GM10248 (cell line): Measurements from ENCODE around the gene KCTD5.

Experiments
- CTCF ChIA-PET: fragments of 300-600 bp; sonication (Branson Sonifier 250); formaldehyde crosslinking; extraction: SDS; loops from one replicate; lab custom pipeline; 2021; ENCODE audit warnings: antibody characterized with exemption; lab: Yijun Ruan, JAX
- POLR2A ChIA-PET: fragments of 350-650 bp; sonication (Branson Sonifier 250); formaldehyde crosslinking; extraction: SDS; loops from one replicate; lab custom pipeline; 2020; ENCODE audit warnings: antibody characterized with exemption; lab: Yijun Ruan, JAX
- DNase-seq: peaks from one replicate; pipeline ENCODE4 v3.0.0; 2012; ENCODE audit errors: extremely low spot score
- TF ChIP-seq, protein P1 (sequence below): IDR thresholded peaks from 2 replicates; pipeline ENCODE4 v1.5.1; 2012; ENCODE audit warnings: mild to moderate bottlenecking, low read depth; ENCODE audit errors: extremely low read depth, missing control alignments, control extremely low read depth

KCTD5 gene

GRCh38 chr16:2740476-2740875 is 58.2 kb downstream of the KCTD5 start:
- CTCF ChIA-PET = interaction anchor here (1.0 to 1.2 kb wide), 2 partner anchors 22 to 128 kb away, joined by 3 to 4 read pairs; no protein-coding TSS in a partner anchor
- TF ChIP-seq, protein P1, sequence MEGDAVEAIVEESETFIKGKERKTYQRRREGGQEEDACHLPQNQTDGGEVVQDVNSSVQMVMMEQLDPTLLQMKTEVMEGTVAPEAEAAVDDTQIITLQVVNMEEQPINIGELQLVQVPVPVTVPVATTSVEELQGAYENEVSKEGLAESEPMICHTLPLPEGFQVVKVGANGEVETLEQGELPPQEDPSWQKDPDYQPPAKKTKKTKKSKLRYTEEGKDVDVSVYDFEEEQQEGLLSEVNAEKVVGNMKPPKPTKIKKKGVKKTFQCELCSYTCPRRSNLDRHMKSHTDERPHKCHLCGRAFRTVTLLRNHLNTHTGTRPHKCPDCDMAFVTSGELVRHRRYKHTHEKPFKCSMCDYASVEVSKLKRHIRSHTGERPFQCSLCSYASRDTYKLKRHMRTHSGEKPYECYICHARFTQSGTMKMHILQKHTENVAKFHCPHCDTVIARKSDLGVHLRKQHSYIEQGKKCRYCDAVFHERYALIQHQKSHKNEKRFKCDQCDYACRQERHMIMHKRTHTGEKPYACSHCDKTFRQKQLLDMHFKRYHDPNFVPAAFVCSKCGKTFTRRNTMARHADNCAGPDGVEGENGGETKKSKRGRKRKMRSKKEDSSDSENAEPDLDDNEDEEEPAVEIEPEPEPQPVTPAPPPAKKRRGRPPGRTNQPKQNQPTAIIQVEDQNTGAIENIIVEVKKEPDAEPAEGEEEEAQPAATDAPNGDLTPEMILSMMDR = no peak
- POLR2A ChIA-PET = interaction anchor here (0.8 to 1.4 kb wide), 3 partner anchors 11 to 16 kb away, joined by 3 to 4 read pairs (median 3); partner anchors contain the start of gene SRRM2
- no peak for DNase-seq

- ChIA-PET POLR2A (interaction anchor here (0.8 to 1.4 kb wide), 4 partner anchors 11 to 28 kb away, joined by 3 to 4 read pairs (median 3); partner anchors contain the start of gene SRRM2), CTCF (interaction anchor here (1.0 to 1.2 kb wide), 3 partner anchors 9 to 127 kb away, joined by 3 to 4 read pairs (median 3); no protein-coding TSS in a partner anchor)
Observed at GRCh38 chr16:2741168-2741567, 58.8 kb downstream of the KCTD5 start.

DNA sequence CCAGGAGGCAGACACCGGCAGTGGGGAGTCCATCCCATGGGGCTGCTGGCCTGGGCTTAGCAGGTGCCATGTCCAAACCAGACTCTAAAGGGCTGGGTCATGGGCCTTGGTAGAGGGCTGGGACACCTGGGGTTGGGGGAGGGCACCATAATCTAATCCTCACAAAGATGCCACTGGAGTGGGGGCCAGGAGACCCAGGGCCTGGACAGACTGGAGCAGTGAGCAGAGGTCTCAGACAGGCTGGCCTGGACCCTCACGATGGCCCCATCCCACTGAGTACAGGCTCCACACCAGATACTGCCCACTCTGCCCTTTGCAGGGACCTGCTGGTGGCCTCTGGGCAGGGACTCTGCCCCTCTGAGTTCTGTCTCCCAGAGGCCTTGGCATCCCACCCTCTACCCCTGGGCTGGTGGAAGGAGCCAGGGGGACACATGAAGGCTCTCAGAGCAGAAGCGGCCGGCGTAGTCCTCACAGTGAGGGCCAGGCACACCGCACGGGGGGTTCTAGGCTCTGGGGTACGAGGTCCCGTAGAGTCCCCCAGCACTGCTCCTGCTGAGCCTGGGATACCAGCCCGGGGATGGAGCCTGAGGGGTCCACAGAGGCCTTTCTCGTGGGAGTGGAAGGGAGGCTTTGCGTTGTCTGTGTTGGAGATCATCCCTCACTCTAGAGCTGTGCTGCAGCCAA is 60.1 kb downstream of the KCTD5 start:
- TF ChIP-seq, protein P1 = no peak
- POLR2A ChIA-PET = interaction anchor here (0.6 to 1.1 kb wide), 3 partner anchors 26 to 286 kb away, joined by 3 read pairs; no protein-coding TSS in a partner anchor
- no peak for DNase-seq
- CTCF ChIA-PET = no interaction called here

More at GRCh38 chr16:2741168-2741567, 58.8 kb downstream of the KCTD5 start:
- DNase-seq = no peak
- TF ChIP-seq, protein P1 = no peak

DNA sequence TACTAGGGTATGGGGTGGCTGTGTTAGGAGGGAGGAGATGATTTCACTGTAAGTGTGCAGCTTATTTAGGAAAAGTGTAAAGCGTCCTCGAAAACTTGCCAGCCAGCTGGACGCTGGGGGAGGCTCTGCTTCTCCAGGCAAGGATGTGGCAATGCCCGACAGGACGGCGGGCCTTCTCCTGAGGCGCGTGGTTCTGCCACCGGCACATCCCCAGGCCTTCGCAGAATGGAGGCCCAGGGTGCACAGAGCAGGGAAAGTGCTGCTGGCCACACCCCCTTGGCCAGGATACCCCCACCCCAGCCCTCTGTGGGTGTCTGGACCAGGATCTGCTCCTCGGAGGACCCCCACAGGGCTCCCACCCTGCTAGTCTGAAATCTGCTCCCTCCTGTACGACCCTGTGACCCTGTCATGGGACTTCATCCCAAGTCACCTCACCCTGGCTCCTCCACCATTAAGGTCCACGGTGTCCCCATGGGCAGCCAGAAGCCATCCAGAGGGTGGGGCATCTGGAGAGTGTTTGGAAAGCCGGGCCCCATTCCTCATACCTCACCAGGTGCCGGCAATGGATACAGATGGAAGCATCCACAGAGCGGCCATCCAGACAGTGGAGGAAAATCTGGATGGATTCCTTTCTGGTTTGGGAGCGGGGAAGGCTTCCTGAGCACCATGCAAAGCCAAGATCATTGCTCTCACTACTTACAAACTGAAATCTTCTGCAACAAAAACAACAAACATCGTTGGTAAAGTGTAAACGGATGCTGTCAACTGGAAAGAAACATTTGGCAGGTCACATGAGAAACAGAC is 60.9 kb downstream of the KCTD5 start:
- POLR2A ChIA-PET = interaction anchor here (0.6 kb wide), 1 partner anchor 285 kb away, joined by 3 read pairs; no protein-coding TSS in a partner anchor
- TF ChIP-seq, protein P1 = no peak
- no peak for DNase-seq
- CTCF ChIA-PET = no interaction called here

DNA sequence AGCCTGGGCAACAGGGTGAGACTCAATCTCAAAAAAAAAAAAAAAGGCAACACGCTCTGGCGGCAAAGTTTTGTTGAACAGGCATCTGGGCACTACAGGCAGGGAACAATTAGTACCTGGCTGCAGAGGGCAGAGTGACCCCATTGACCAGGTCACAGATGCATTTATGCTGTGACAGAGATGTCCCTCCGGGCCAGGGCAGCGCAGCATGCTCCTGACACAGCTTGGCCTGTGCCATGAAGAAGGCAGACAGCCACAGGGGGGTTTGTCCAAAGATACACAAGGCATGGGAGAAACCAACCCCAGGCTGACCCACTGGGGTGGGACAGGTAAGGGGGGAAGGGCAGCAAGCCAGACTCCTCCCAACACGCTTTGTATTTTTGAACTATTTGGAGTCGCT is 62.4 kb downstream of the KCTD5 start:
- CTCF ChIA-PET = no interaction called here
- TF ChIP-seq, protein P1 = peak; percentile 6
- POLR2A ChIA-PET = no interaction called here
- DNase-seq = no peak
